BJ (cell line): ENCODE data around the gene CHURC1. TPM values are rescaled to one million over a fixed set of nuclear protein-coding genes. Genes with fewer than 3 reads are reported as not detected.

Experiments used
- CTCF ChIA-PET: fragments of 350-600 bp; formaldehyde crosslinking; extraction: SDS; loops from one replicate; lab custom pipeline; 2021; ENCODE audit warnings: antibody characterized with exemption, inconsistent platforms; lab: Yijun Ruan, JAX
- POLR2A ChIA-PET: fragments of 300-600 bp; sonication (Branson Sonifier 250); formaldehyde crosslinking; extraction: SDS; loops from one replicate; lab custom pipeline; 2021; ENCODE audit warnings: antibody characterized with exemption; lab: Charles Lee
- DNase-seq: peaks from one replicate; pipeline ENCODE4 v3.0.0-alpha.2; 2011; ENCODE audit warnings: low read depth
- H3K27me3 ChIP-seq: 2 replicates; pipeline ENCODE4 v1.6.0; 2011; ENCODE audit warnings: low read length; ENCODE audit not compliant: control insufficient read depth, insufficient read depth
- H3K36me3 ChIP-seq: 2 replicates; pipeline ENCODE4 v1.5.1; 2011; ENCODE audit warnings: low read length; ENCODE audit not compliant: control insufficient read depth, insufficient read depth
- H3K4me3 ChIP-seq: 2 replicates; pipeline ENCODE4 v1.5.1; 2011; ENCODE audit warnings: low read depth, mild to moderate bottlenecking, control low read depth, low read length
- CTCF ChIP-seq: IDR thresholded peaks from 2 replicates; pipeline ENCODE4 v1.5.1; 2011; ENCODE audit warnings: low read depth, mild to moderate bottlenecking, control low read depth, inconsistent platforms, low read length, moderate library complexity; ENCODE audit not compliant: insufficient read depth
- polyA plus RNA-seq: library from polyadenylated mRNA; depleted of rRNA; stranded (reverse); fragments of >200 nt; gene quantifications from 2 replicates; pipeline ENCODE4 v1.2.3, GENCODE V29; 2011

CHURC1 gene
- polyA plus RNA-seq, 1 experiment, result 30.6 TPM

GRCh38 chr14:64877846-64878245 lies 36.4 kb upstream of the CHURC1 start:
- no peak for TF ChIP-seq CTCF
- Histone ChIP-seq H3K36me3 (no peaks in the 10 kb centered on the region), H3K27me3 (peaks cover 31% of the 10 kb centered on the region), H3K4me3 (no peak overlapping the region)
- ChIA-PET CTCF (interaction anchor here (0.5 to 2.4 kb wide), 5 partner anchors 11 to 62 kb away, joined by 3 to 14 read pairs (median 4); no protein-coding TSS in a partner anchor), POLR2A (no interaction called here)
- no peak for DNase-seq

- no peaks in the 10 kb centered on the region for H3K36me3 ChIP-seq
- no peak overlapping the region; the same call in 1 of the 2 replicates for H3K4me3 ChIP-seq
- no peak for TF ChIP-seq CTCF
- POLR2A ChIA-PET, result no interaction called here
- DNase-seq, result no peak
- CTCF ChIA-PET, result interaction anchor here (1.4 to 2.4 kb wide), 3 partner anchors 13 to 63 kb away, joined by 3 to 14 read pairs (median 4); no protein-coding TSS in a partner anchor
- peaks cover 35% of the 10 kb centered on the region for H3K27me3 ChIP-seq
Observed at GRCh38 chr14:64878837-64879634, 35.2 kb upstream of the CHURC1 start.

GRCh38 chr14:64879635-64880220 lies 34.5 kb upstream of the CHURC1 start, which contains the start of gene SPTB:
Gene SPTB, minus strand, starts transcription at chr14:64879907. Its CDS starts 56,813 bp downstream, at chr14:64823094.
- TF ChIP-seq CTCF, result no peak
- no peak for DNase-seq
- Histone ChIP-seq H3K36me3 (no peaks in the 10 kb centered on the region), H3K4me3 (peak within 1 kb of the TSS; percentile 19), H3K27me3 (peaks cover 37% of the 10 kb centered on the region)
- CTCF ChIA-PET, result interaction anchor here (0.9 to 3.8 kb wide), 2 partner anchors 11 to 12 kb away, joined by 3 to 44 read pairs; no protein-coding TSS in a partner anchor
- POLR2A ChIA-PET, result no interaction called here

GRCh38 chr14:64880221-64881121 lies 33.8 kb upstream of the CHURC1 start:
- no peaks in the 10 kb centered on the region for H3K36me3 ChIP-seq
- peaks cover 38% of the 10 kb centered on the region for H3K27me3 ChIP-seq
- no peak for TF ChIP-seq CTCF
- no peak for DNase-seq
- POLR2A ChIA-PET, result no interaction called here
- H3K4me3 ChIP-seq, result peak overlapping the region; percentile 19
- CTCF ChIA-PET, result interaction anchor here (0.5 to 3.8 kb wide), 7 partner anchors 9 to 85 kb away, joined by 3 to 44 read pairs (median 3); no protein-coding TSS in a partner anchor
